SH-SY5Y (cell line): ENCODE data around the gene MYO1B.

Experiments
- GATA2 ChIP-seq: IDR thresholded peaks from 2 replicates; pipeline ENCODE4 v1.6.1; 2011; ENCODE audit warnings: mild to moderate bottlenecking, low read depth, low read length
- GATA3 ChIP-seq: IDR thresholded peaks from 2 replicates; pipeline ENCODE4 v1.6.1; 2011; ENCODE audit warnings: low read depth, mild to moderate bottlenecking, low read length, moderate library complexity

The MYO1B gene

DNA sequence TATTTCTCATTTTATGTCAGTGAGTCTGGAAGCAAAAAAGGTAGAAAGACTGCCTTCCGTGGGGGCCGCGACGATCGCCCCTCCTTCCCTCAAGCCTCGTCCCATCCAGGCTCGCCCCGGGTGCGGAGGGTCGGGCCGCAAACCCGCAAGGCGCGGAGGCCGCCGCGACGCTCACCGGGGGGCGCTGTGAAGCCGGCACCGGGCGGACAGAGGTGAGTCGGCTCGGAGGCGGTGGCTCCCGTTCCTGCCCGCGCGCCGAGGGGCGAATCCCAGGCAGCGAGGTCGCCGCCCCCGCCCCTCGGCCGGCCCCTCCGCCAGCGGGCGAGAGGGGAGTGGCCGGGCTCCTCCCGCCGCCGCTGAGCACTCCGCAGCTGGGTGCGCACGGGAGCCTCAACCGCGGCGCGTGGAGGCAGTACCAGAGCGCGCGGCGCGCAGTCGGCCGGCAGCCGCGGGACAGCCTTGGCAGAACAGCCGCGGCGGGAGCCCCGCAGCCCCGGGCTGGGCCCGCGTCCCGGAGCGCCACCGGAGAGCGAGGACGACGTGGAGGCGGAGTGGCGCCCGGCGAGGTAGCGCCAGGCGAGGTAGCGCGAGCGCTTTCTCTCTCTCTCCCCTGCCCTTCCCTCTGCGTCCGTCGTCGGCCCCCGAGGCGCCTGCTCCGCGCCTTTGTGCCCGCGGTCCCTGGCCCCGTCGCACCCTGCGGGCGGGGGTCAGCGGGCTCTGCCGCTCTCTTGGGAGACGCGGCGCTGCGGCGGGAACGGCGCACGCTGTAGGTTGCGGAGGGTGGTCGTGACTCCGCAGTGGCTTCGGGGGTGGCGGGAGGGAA, at the start of gene MYO1B:
Gene MYO1B, plus strand, starts transcription at position 359 of the 823 bp plus-strand sequence. CDS start 31,492 bp downstream, outside the sequence.
- TF ChIP-seq GATA2 (no peak), GATA3 (no peak)

DNA sequence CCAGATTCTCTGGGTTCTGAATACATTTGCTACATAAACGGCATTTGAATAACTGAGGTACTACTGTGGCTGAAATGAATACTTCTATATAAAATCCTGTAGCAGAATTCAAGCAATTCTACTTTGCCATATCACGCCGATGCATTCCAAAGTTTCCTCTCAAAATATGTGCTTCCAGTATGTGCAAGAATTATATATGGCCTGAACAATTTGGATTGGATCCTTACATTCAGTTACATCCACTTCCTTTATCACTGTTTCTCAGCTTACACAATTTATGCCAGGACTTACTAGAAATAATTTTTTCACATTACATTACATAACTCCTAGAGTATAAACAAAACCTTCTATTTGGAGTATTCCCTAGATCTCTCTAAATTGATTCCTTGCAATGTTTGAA, 48.1 kb upstream of the MYO1B start:
- no peak for TF ChIP-seq GATA3
- TF ChIP-seq GATA2: no peak

DNA sequence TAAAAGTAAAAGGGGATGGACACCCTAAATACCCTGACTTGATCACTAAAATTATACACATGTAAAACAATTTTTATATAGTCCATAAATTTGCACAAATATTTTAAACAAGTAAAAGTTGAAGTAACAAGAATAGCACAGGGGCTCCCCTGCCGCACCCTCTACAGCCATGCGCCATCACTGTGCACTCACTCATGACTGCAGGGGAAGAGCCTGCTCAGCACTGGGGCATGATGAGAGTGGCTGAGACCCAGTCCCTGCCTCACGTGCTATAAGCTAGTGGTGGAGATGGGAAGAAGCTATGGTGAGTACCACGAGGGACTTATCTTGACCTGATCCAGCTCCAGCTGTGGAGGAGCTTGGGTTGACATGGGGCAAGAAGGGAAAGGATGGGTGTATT, 46.9 kb upstream of the MYO1B start:
- TF ChIP-seq GATA3 (no peak), GATA2 (no peak)

DNA sequence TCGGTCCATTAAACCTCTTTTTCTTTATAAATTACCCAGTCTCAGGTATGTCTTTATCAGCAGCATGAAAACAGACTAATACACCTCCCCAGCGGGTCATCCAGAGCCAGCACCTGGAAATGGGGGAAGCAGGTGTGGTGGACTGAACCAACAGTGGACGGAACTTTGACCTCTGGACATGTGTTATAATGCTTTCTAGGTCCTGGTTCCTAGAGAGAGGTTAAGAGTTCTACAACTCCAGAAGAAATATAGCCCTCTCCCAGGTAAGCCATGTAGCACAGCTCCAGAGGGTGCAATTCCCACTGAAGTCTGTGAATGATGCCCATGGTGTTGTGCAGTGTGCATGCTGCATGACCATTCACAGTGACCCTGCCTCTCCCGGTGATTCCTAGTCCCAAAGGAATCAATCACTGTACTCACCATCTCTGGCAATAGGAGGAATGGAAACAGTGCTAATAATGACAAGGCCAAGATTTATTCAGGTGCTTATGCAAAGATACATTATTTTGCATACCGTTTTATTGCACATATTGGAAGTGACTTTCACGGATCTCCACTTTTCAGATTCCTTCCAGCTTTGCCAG, 45.2 kb upstream of the MYO1B start:
- TF ChIP-seq GATA3 (no peak), GATA2 (no peak)

DNA sequence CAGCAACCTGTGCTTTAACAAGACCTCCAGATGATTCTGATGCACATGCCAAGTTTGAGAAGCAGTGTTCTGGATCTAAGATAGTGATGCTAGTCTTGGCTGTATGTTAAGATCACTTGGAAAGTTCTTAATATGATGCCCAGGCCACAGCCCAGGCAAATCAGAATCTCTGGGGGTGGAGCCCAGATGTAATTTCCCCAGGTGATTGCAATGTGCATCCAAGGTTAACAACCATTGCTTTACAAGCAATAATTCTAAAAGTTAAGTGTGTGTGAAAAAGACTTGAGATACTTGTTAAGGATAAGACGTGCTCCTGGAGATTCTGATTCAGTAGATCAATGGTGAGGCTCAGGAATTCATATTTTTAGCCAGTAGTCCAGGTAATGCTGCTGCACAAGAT, 44.3 kb upstream of the MYO1B start:
- no peak for TF ChIP-seq GATA2
- no peak for TF ChIP-seq GATA3

DNA sequence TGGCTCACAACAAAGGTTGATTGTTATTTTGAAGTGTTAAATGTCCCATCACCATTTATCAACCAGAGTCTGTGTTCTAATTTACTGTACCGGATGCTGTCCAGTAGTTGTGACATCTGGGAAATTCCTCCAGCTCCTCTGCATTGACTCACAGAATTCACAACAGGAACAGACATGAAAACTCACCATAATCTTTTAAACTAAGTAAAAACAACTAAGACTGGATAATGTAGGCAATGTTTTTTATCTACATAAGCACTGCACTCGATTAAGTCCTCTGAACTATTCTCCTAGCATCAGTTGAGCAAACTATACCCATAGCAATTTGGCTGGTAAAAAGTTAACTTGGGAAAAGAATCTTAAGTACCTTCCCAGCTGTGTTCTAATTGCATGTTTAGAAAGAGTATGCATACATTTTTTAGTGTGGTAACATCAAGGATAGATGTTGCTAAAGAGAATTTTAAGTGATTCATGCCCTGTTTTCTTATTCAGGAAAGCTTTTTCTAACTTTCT, 42.9 kb upstream of the MYO1B start:
- no peak for TF ChIP-seq GATA2
- TF ChIP-seq GATA3: no peak

DNA sequence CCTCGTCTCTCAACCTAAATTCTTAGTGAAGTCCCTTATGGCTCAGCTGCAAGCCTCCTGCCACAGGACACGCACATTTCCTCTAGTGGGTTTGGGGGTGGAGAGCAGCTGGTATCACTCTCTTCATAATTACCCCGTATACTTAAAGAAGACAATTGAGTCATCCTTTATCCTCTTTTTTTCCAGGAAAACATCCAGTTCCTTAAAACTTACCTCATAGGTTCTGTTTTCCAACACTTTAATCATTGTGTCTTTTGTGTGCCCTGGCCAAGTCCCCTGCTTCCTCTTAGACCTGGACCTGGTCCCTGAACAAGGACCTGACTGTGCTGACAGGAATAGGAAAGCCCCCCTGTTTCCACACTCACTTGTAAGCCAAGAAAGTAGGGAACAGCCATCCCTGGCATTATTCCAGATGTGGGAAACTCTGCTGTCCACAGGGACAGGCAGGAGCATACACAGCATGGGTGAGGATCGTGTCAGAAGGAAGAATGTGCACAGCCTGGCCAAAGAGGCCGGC, 42.3 kb upstream of the MYO1B start:
- TF ChIP-seq GATA2: no peak
- TF ChIP-seq GATA3: no peak

DNA sequence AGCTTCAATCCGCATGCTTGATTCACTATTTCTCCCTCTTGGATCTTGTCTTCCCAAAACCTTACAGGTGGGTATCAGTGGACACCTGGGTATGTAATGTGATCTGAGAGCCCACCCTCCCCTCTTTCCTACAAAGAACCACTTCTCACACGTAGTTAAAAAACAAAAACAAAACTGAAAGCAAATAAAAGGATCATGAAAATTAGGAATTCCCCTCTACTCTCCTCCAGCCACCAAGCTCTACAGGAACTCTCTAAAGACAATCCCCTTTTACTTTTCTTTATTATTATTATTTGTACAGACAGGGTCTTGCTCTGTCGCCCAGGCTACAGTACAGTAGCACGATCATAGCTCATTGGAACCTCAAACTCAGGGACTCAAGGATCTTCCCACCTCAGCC, 40.8 kb upstream of the MYO1B start:
- TF ChIP-seq GATA3: no peak
- no peak for TF ChIP-seq GATA2

DNA sequence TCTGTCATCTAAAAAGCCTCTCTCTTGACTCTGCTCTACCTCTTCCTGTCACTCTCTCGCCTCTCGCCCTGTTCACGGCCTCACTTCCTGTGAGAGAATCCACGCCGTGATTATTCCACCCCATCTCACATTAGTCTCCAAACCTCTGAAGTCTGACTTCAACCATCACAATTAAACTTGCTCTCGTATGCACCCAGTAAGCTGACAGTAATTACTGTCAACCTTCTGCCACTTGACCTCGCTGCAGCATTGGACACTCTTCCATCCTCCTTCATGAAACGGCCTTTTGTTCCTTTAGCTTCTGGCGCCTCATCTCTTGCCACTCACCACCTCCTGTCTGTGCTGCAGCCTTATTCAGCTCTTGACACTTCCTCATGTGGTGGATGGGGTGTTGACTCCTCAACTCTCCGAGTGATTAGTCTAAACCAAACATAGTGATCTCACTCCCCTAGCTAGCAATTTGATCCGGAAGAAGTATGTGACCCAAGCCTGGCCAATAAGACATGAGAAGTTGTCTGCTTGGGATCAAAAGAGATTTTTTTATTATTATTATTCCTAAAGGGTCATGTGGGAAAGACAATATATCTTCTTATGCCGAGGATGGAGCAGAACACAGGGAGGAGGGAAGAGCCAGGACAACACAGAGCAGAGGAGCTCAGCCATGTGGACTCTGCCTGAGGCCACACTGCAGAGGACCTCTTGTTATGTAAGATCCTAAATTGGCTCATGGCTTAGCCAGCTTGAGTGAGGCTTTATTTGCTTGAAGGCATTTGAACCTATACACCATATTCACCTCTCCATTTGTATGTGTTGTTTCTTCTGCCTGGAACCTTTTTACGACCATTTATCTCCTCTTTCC, 38.4 kb upstream of the MYO1B start:
- TF ChIP-seq GATA3: no peak
- no peak for TF ChIP-seq GATA2

DNA sequence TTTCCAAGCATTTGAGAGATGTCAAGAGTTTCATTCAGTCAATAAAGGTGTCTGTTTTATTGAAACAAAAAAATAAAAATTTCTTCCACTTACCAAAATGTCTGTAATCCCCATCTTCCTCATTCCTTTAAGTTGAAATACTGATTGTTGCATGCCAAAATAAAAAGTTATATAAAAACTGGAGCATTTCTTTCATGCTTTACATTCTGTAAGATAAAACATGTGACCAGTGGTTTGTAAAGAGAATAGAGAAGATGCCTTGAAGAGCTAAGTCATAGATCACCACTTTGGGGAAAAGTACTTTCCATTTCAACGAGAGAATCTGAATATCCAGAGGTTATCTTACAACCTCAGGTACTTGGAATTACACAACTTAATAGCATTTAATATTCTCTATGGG, 35.9 kb upstream of the MYO1B start:
- TF ChIP-seq GATA3 (no peak), GATA2 (no peak)

DNA sequence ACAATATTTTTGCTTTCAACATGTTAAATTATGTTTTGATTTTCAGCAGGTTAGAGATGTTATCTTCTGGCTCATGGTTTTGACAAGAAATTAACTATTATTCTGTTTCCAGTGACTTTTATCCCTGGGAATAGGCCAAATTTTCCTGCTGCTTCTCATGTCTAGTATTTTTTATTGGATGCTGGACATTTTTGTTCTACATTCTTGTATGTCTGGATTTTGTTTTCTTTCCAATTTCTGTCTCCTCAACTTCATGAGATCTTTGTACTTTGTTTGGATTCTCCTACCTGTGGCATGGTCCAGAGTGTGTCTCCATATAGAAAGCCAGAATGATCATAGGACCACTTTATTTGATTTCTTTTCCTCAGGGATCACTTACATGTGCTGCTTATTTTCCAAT, 33.1 kb upstream of the MYO1B start:
- TF ChIP-seq GATA3: no peak
- no peak for TF ChIP-seq GATA2

DNA sequence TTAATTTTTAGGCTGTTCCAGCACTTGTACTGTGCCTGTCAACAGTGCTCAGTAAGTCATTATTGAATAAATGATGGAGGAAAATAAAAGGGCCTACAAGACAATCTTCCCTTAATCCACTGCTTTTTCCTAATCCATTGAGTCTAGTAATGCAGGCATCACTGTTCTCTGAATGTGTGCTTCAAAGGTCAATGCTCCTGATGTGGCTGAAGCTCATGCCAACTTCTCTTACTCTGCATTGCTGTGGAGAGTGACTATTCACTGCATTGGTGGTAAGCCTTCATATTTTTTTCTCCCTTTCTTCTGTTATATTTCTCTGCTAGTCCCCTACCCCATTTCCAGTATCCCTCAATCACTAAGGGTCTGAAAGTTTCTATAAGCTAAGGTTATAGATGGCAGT, 31.9 kb upstream of the MYO1B start:
- TF ChIP-seq GATA3 (no peak), GATA2 (no peak)

DNA sequence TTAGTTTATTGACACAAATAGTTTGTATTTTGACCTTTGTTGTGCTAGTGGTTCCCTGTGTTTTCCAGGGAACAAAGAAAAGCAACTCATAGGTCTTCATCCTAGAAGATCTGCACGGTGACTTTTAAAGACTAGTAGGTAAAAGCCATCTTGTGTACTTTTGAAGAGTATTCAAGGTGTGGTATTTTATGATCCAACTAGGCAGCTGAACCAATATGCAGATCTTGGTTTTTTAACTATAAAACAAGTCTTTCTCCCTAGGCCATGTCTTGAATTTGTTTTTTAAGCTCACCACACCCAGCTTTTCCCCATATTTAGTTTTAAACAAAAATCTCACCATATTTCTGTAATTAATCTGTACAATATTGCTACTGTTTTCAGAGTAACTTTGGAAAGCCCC, 30.0 kb upstream of the MYO1B start:
- TF ChIP-seq GATA3 (no peak), GATA2 (no peak)

DNA sequence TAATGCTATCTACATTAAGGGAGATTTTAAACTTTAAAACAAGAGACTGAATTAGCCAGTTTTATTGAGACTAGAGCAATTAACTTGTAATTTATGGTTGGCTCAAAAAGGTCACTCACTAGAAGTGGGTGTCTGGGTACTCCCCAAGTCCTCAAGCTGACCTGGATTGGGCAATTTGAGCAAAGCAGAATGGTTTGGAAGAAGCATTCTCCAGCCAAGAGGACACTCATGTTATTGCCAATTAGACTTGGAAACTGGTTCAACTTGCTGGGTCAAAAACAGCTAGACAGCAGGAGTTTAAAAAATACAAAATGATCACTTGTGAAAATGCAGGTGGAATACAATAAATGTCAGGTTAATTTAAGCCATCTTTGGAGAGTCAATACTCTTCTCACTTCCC, 29.5 kb upstream of the MYO1B start:
- TF ChIP-seq GATA3 (no peak), GATA2 (no peak)

DNA sequence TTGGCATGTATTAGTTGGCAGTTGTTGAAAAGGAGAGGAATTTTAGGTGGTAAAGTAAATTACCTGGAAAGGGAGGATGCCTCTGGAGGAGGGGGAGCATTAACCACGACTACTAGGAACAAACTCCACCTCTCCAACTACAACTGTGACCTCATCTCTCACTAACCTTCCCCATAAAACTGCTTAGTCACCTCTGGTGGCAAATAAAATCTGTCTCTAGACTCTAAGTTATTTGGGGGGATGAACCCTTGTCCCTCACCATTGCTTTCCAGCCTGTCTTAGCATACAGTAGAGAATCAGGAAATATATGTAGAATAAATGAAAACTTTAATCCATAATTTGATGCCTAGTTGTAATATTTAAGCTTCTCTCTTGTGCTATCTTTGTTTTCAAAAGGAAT, 27.6 kb upstream of the MYO1B start:
- TF ChIP-seq GATA2 (no peak), GATA3 (no peak)
